IMR-90 (cell line): Measurements from ENCODE around the gene KRT34. TPM values are rescaled to one million over a fixed set of nuclear protein-coding genes. Genes with fewer than 3 reads are reported as not detected.
"Not testable (repeated sequence)": the region's sequence is repeated elsewhere in the genome, so short reads cannot be mapped to it uniquely, and the experiment has no call there.

Source experiments
- ATAC-seq: fragments of 200-7000 bp; cut with Tn5 transposase; 2 replicates; pipeline ENCODE4 v1.9.1; 2020; ENCODE audit warnings: low read depth, mild to moderate bottlenecking, moderate library complexity
- BruUV-seq: library from RNA; stranded (reverse); fragments of 400-500 nt; replicated peaks from 2 replicates; lab custom pipeline; 2021; lab: Mats Ljungman, UMichigan
- CTCF ChIA-PET: fragments of 300-600 bp; formaldehyde crosslinking; extraction: SDS; loops from one replicate; lab custom pipeline; 2021; ENCODE audit warnings: antibody characterized with exemption; lab: Yijun Ruan, JAX
- POLR2A ChIA-PET: fragments of 300-600 bp; sonication (Branson Sonifier 250); formaldehyde crosslinking; loops from one replicate; lab custom pipeline; 2022; ENCODE audit warnings: antibody characterized with exemption; ENCODE audit not compliant: unreplicated experiment; lab: Charles Lee
- DNase-seq: peaks from one replicate; pipeline ENCODE4 v3.0.0; 2013
- H2AFZ ChIP-seq: replicated peaks from 2 replicates; pipeline ENCODE3; 2013; ENCODE audit warnings: low read length, mild to moderate bottlenecking; ENCODE audit not compliant: poor library complexity
- H2AK5ac ChIP-seq: 2 replicates; pipeline ENCODE4 v1.6.1; 2013; ENCODE audit warnings: low read depth, low read length, inconsistent platforms
- H2AK9ac ChIP-seq: replicated peaks from 2 replicates; pipeline ENCODE3; 2013; ENCODE audit warnings: mild to moderate bottlenecking, low read depth, low read length, moderate library complexity; ENCODE audit not compliant: poor library complexity
- H2BK120ac ChIP-seq: 2 replicates; pipeline ENCODE4 v1.6.1; 2013; ENCODE audit warnings: low read depth, low read length, inconsistent platforms
- H2BK15ac ChIP-seq: 3 replicates; pipeline ENCODE4 v1.6.1; 2013; ENCODE audit warnings: low read depth, low read length, inconsistent platforms
- H2BK20ac ChIP-seq: 2 replicates; pipeline ENCODE4 v1.6.1; 2013; ENCODE audit warnings: low read depth, mild to moderate bottlenecking, inconsistent platforms, low read length, moderate library complexity
- H2BK5ac ChIP-seq: 2 replicates; pipeline ENCODE4 v1.6.1; 2013; ENCODE audit warnings: mild to moderate bottlenecking, low read depth, low read length, inconsistent platforms; ENCODE audit not compliant: poor library complexity, severe bottlenecking
- H3K14ac ChIP-seq: replicated peaks from 2 replicates; pipeline ENCODE4 v1.6.1; 2013; ENCODE audit warnings: low read depth, low read length, inconsistent platforms
- H3K18ac ChIP-seq: 2 replicates; pipeline ENCODE4 v1.6.1; 2013; ENCODE audit warnings: low read depth, low read length, control low read depth
- H3K23ac ChIP-seq: 2 replicates; pipeline ENCODE4 v1.6.1; 2013; ENCODE audit warnings: low read depth, low read length, inconsistent platforms
- H3K27ac ChIP-seq: 2 replicates; pipeline ENCODE4 v1.5.1; 2013; ENCODE audit warnings: mild to moderate bottlenecking, control low read depth, low read length; ENCODE audit not compliant: insufficient read depth
- H3K27me3 ChIP-seq: 2 replicates; pipeline ENCODE4 v1.6.1; 2013; ENCODE audit warnings: low read length; ENCODE audit not compliant: control insufficient read depth, insufficient read depth
- H3K36me3 ChIP-seq: 2 replicates; pipeline ENCODE4 v1.6.1; 2013; ENCODE audit warnings: low read length, mixed read lengths; ENCODE audit not compliant: control insufficient read depth, insufficient read depth
- H3K4ac ChIP-seq: 2 replicates; pipeline ENCODE4 v1.6.1; 2013; ENCODE audit warnings: low read depth, low read length, inconsistent platforms
- H3K4me1 ChIP-seq: 2 replicates; pipeline ENCODE4 v1.6.1; 2013; ENCODE audit warnings: low read length, mixed read lengths; ENCODE audit not compliant: control insufficient read depth, insufficient read depth
- H3K4me2 ChIP-seq: 2 replicates; pipeline ENCODE4 v1.6.1; 2013; ENCODE audit warnings: low read depth, mild to moderate bottlenecking, control low read depth, low read length, moderate library complexity
- H3K4me3 ChIP-seq: 2 replicates; pipeline ENCODE4 v1.5.1; 2013; ENCODE audit warnings: low read depth, mild to moderate bottlenecking, control low read depth, low read length, moderate library complexity; ENCODE audit not compliant: insufficient read depth
- H3K56ac ChIP-seq: 2 replicates; pipeline ENCODE4 v1.6.1; 2013; ENCODE audit warnings: low read length, inconsistent platforms; ENCODE audit not compliant: insufficient read depth; ENCODE audit errors: extremely low read depth
- H3K79me1 ChIP-seq, 2 experiments: 2 replicates each; pipeline ENCODE4 v1.6.1; 2013; ENCODE audit warnings: low read length in 2 of 2, inconsistent platforms in 1 of 2, low read depth in 1 of 2
- H3K9ac ChIP-seq: 2 replicates; pipeline ENCODE4 v1.6.1; 2013; ENCODE audit warnings: low read depth, low read length, control low read depth
- H3K9me1 ChIP-seq: 2 replicates; pipeline ENCODE4 v1.6.1; 2013; ENCODE audit warnings: low read length, inconsistent platforms; ENCODE audit not compliant: insufficient read depth
- H3K9me3 ChIP-seq: 2 replicates; pipeline ENCODE4 v1.6.1; 2013; ENCODE audit warnings: low read length; ENCODE audit not compliant: control insufficient read depth, insufficient read depth
- H4K20me1 ChIP-seq: 2 replicates; pipeline ENCODE4 v1.6.1; 2013; ENCODE audit warnings: low read length, inconsistent platforms; ENCODE audit not compliant: insufficient read depth
- H4K5ac ChIP-seq: 2 replicates; pipeline ENCODE4 v1.6.1; 2013; ENCODE audit warnings: mild to moderate bottlenecking, low read depth, low read length, control low read depth
- H4K8ac ChIP-seq, 2 experiments: 2 replicates each; pipeline ENCODE4 v1.6.1; 2013; ENCODE audit warnings: low read depth in 2 of 2, low read length in 2 of 2, control low read depth in 1 of 2, inconsistent platforms in 1 of 2
- H4K91ac ChIP-seq: 2 replicates; pipeline ENCODE4 v1.6.1; 2013; ENCODE audit warnings: low read depth, low read length, inconsistent platforms; ENCODE audit not compliant: insufficient read depth
- CEBPB ChIP-seq: IDR thresholded peaks from 2 replicates; pipeline ENCODE4 v1.6.1; 2012; ENCODE audit warnings: low read depth, low read length, improper control_type of control experiment
- CHD1 ChIP-seq: IDR thresholded peaks from 2 replicates; pipeline ENCODE4 v1.6.1; 2012; ENCODE audit warnings: low read depth, low read length, improper control_type of control experiment
- FOS ChIP-seq: fragments of 150-350 bp; IDR thresholded peaks from 2 replicates; pipeline ENCODE4 v1.6.1; 2016; ENCODE audit warnings: low read depth, low read length
- MAZ ChIP-seq: IDR thresholded peaks from 2 replicates; pipeline ENCODE4 v1.6.1; 2012; ENCODE audit warnings: low read depth, mild to moderate bottlenecking, low read length, improper control_type of control experiment, moderate library complexity, borderline replicate concordance
- MXI1 ChIP-seq: IDR thresholded peaks from 2 replicates; pipeline ENCODE4 v1.6.1; 2012; ENCODE audit warnings: low read depth, mild to moderate bottlenecking, low read length, moderate library complexity, borderline replicate concordance
- POLR2A ChIP-seq: IDR thresholded peaks from 2 replicates; pipeline ENCODE4 v1.6.1; 2012; ENCODE audit warnings: mild to moderate bottlenecking, low read depth, low read length
- RAD21 ChIP-seq: IDR thresholded peaks from 2 replicates; pipeline ENCODE4 v1.6.1; 2012; ENCODE audit warnings: low read length, improper control_type of control experiment
- RCOR1 ChIP-seq: IDR thresholded peaks from 2 replicates; pipeline ENCODE4 v1.6.1; 2012; ENCODE audit warnings: mild to moderate bottlenecking, low read length, improper control_type of control experiment; ENCODE audit not compliant: insufficient replicate concordance
- RFX5 ChIP-seq: IDR thresholded peaks from 2 replicates; pipeline ENCODE4 v1.8.0; 2012; ENCODE audit warnings: low read depth, mild to moderate bottlenecking, low read length, moderate library complexity
- SMC3 ChIP-seq: fragments of 150-350 bp; IDR thresholded peaks from 2 replicates; pipeline ENCODE4 v1.6.1; 2016; ENCODE audit warnings: low read depth, mild to moderate bottlenecking, antibody characterized with exemption, low read length, moderate library complexity
- WGBS, 2 experiments: methylation state at CpG; one replicate each; pipeline versions ENCODE4 v1.1.5 to v1.1.7; 2013; ENCODE audit warnings: missing lambda C conversion rate in 2 of 2; ENCODE audit not compliant: insufficient read length in 1 of 2; ENCODE audit errors: extremely low coverage in 2 of 2; 5-methylcytosine and 5-hydroxymethylcytosine counted together
- dilution Hi-C: fragments of 300-500 bp; cut with HindIII; formaldehyde crosslinking; loops from one replicate; pipeline ENCODE4 v1.14.3; 2018; ENCODE audit warnings: low sequenced_read_pairs; ENCODE audit not compliant: unreplicated experiment
- in situ Hi-C: fragments of 300-500 bp; cut with MboI; formaldehyde crosslinking; loops from 3 replicates; pipeline ENCODE4 v1.14.3; 2019; ENCODE audit warnings: low sequenced_read_pairs, inconsistent platforms, mixed read lengths
- intact Hi-C: fragments of 100-400 bp; cut with micrococcal nuclease; formaldehyde crosslinking; loops from 2 replicates; pipeline ENCODE4 v1.10.0; 2022
- polyA plus RNA-seq, 3 experiments: library from polyadenylated mRNA; depleted of rRNA; stranded (reverse); fragments of >200 nt; gene quantifications; 2 replicates each; pipeline ENCODE4 v1.2.3, GENCODE V29; 2012; ENCODE audit warnings: low replicate concordance in 1 of 3
- total RNA-seq: library from RNA; depleted of rRNA; stranded (reverse); fragments of >200 nt; gene quantifications from 2 replicates; pipeline ENCODE4 v1.2.3, GENCODE V29; 2012
- TF ChIP-seq, protein P1 (sequence below): fragments of 150-350 bp; IDR thresholded peaks from 2 replicates; pipeline ENCODE4 v1.6.1; 2017; ENCODE audit warnings: mild to moderate bottlenecking, antibody characterized with exemption, low read length, low read depth

Gene KRT34
- total and polyA plus RNA-seq, 2 of the 4 experiments (the other 2 are of a cell fraction) = 3.4 to 3.6 TPM

DNA sequence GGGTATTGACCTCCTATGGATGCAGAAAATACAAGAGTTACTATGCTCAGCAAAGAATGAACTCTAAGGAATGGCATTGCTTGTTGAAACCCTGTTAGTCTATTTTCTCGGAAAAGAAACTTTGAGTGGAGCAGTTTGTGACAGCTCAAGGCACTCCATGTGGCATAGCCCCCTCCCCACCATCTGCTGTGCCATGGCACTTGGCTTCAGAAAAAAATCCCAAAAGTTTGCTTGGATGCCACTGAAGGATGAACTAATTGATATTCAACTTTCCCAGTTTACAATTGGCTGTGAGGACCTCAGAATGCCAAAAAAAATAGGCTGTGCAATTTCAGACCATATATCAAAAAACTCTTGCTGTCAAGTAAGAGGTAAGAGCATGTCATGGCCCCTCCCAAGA, 13.5 kb upstream of the KRT34 start:
- in situ Hi-C loops = no loop called here

DNA sequence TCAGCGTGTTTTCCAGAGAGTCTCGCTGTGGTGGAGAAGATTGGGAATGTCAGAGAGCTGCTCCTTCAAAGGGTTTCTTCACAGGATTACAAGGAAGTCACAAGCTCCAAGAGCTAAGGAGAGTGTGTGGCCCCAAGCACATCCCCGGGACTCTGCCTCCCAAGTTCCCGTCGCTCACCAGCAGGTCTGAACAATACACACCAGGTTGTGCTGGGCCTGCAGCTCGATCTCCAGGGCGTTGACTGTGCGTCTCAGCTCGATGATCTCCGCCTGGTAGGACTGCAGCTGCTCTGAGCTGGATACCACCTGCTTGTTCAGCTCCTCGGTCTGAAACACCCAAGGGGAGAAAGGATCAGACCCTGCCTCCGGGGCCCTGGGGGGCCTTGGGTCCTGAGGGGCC, 12.9 kb upstream of the KRT34 start:
- H3K27me3 ChIP-seq, H4K8ac ChIP-seq, H2BK120ac ChIP-seq, in situ Hi-C loops, H2BK20ac ChIP-seq, H3K18ac ChIP-seq, H2AK5ac ChIP-seq, H4K20me1 ChIP-seq, H3K9me3 ChIP-seq, H2BK15ac ChIP-seq, H3K4me2 ChIP-seq, ATAC-seq, POLR2A ChIA-PET, H3K9ac ChIP-seq, H2AK9ac ChIP-seq, CTCF ChIA-PET, H3K4ac ChIP-seq, H3K9me1 ChIP-seq, H3K4me3 ChIP-seq, H3K79me1 ChIP-seq, dilution Hi-C loops, H3K56ac ChIP-seq, H2BK5ac ChIP-seq, intact Hi-C loops, DNase-seq, H3K27ac ChIP-seq, H4K5ac ChIP-seq, H3K14ac ChIP-seq, H3K23ac ChIP-seq, BruUV-seq, H3K36me3 ChIP-seq, H4K91ac ChIP-seq, H3K4me1 ChIP-seq, H2AFZ ChIP-seq: not testable (repeated sequence)
- WGBS, 2 experiments = no CpG with 5 or more reads among the region's 12 CpGs

More for the DNA sequence above, 13.5 kb upstream of the KRT34 start:
- DNase-seq = no peak
- Histone ChIP-seq H3K9me3 (no peaks in the 10 kb centered on the region), H3K4me3 (no peak overlapping the region), H4K91ac (no peak overlapping the region), H3K9ac (no peak overlapping the region), H4K8ac (no peak overlapping the region), H2BK20ac (no peak overlapping the region), H3K27me3 (no peaks in the 10 kb centered on the region), H4K20me1 (no peaks in the 10 kb centered on the region), H2BK15ac (no peak overlapping the region), H3K18ac (no peak overlapping the region), H3K4ac (no peak overlapping the region), H4K5ac (no peak overlapping the region), H3K4me2 (no peak overlapping the region), H3K9me1 (no peaks in the 10 kb centered on the region; the same call in 1 of the 2 replicates), H3K4me1 (peaks cover 5% of the 10 kb centered on the region; the same call in 1 of the 2 replicates), H3K79me1 (no peaks in the 10 kb centered on the region), H3K36me3 (no peaks in the 10 kb centered on the region), H3K14ac (no peak overlapping the region), H3K27ac (no peak overlapping the region), H2AK9ac (no peak overlapping the region), H2BK5ac (no peak overlapping the region), H2BK120ac (no peak overlapping the region), H2AFZ (no peak overlapping the region), H3K23ac (no peak overlapping the region), H2AK5ac (no peak overlapping the region; the same call in 1 of the 2 replicates), H3K56ac (no peak overlapping the region)
- POLR2A ChIA-PET = no interaction called here
- no TSS peak for BruUV-seq
- TF ChIP-seq MXI1 = no peak
- no peak for TF ChIP-seq SMC3
- TF ChIP-seq, protein P1, sequence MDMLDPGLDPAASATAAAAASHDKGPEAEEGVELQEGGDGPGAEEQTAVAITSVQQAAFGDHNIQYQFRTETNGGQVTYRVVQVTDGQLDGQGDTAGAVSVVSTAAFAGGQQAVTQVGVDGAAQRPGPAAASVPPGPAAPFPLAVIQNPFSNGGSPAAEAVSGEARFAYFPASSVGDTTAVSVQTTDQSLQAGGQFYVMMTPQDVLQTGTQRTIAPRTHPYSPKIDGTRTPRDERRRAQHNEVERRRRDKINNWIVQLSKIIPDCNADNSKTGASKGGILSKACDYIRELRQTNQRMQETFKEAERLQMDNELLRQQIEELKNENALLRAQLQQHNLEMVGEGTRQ = no peak
- TF ChIP-seq RAD21 = no peak
- no peak for TF ChIP-seq CEBPB
- TF ChIP-seq CHD1 = no peak
- TF ChIP-seq POLR2A = no peak
- TF ChIP-seq RFX5 = no peak
- TF ChIP-seq RCOR1 = no peak
- no peak for TF ChIP-seq FOS
- TF ChIP-seq MAZ = no peak
- no peak for ATAC-seq
- CTCF ChIA-PET = no interaction called here
- dilution Hi-C loops (no loop called here), intact Hi-C loops (no loop called here)
- WGBS, 2 experiments = 100% methylated on average over 1 of the region's 1 CpG; no CpG with 5 or more reads in 1 of the 2 experiments
